NCI-H748 treated with DMSO at 0.1 percent for 48 hours (cell line): Measurements from ENCODE around the gene GP1BB.

Experiments used
- DNase-seq: peaks from one replicate; lab custom pipeline; 2025; lab: John Stamatoyannopoulos, UW

The GP1BB gene

GRCh38 chr22:19742160-19743066, 19.1 kb downstream of the GP1BB start:
- DNase-seq: no peak

- DNase-seq: no peak
Measured at GRCh38 chr22:19743081-19743480, 19.7 kb downstream of the GP1BB start.

GRCh38 chr22:19743651-19744050, 20.3 kb downstream of the GP1BB start:
- no peak for DNase-seq

GRCh38 chr22:19744350-19745006, 21.1 kb downstream of the GP1BB start:
- DNase-seq: no peak

- no peak for DNase-seq
Measured at GRCh38 chr22:19745155-19746101, 22.1 kb downstream of the GP1BB start.

- DNase-seq: no peak
Measured at GRCh38 chr22:19746726-19747125, 23.4 kb downstream of the GP1BB start.

GRCh38 chr22:19747551-19747950, 24.2 kb downstream of the GP1BB start:
- DNase-seq: no peak

GRCh38 chr22:19748139-19748538, 24.8 kb downstream of the GP1BB start:
- no peak for DNase-seq

- no peak for DNase-seq
Measured at GRCh38 chr22:19748991-19749664, 25.8 kb downstream of the GP1BB start.

- DNase-seq: no peak
Measured at GRCh38 chr22:19749876-19750275, 26.5 kb downstream of the GP1BB start.

- no peak for DNase-seq
Measured at GRCh38 chr22:19750507-19751490, 27.5 kb downstream of the GP1BB start.

GRCh38 chr22:19751497-19752245, 28.3 kb downstream of the GP1BB start:
- no peak for DNase-seq

- no peak for DNase-seq
Measured at GRCh38 chr22:19753090-19753842, 29.9 kb downstream of the GP1BB start.

- DNase-seq: no peak
Measured at GRCh38 chr22:19753996-19754700, 30.8 kb downstream of the GP1BB start.

- no peak for DNase-seq
Measured at GRCh38 chr22:19754701-19755144, 31.4 kb downstream of the GP1BB start.

- no peak for DNase-seq
Measured at GRCh38 chr22:19755145-19755710, 31.9 kb downstream of the GP1BB start.

- no peak for DNase-seq
Measured at GRCh38 chr22:19755722-19756287, 32.5 kb downstream of the GP1BB start.
